Tongue (tissue), 2 donors: ENCODE data around the gene C14orf132. TPM values are rescaled to one million over a fixed set of nuclear protein-coding genes. Genes with fewer than 3 reads are reported as not detected.

Source experiments
- DNase-seq: peaks from one replicate; pipeline ENCODE4 v3.0.0-alpha.2; 2015
- total RNA-seq: library from RNA; depleted of rRNA; stranded (reverse); fragments of >200 nt; gene quantifications from one replicate; pipeline ENCODE4 v1.2.3, GENCODE V29; 2014

C14orf132 gene
- total RNA-seq, 1 donor from 2014 or later = 35.2 TPM

GRCh38 chr14:96040828-96041371 is 1.7 kb downstream of the C14orf132 start:
- peak; percentile 54 for DNase-seq

GRCh38 chr14:96042248-96042930 is 3.2 kb downstream of the C14orf132 start:
- no peak for DNase-seq

GRCh38 chr14:96046630-96047029 is 7.5 kb downstream of the C14orf132 start:
- DNase-seq = no peak

GRCh38 chr14:96047101-96047500 is 7.9 kb downstream of the C14orf132 start:
- no peak for DNase-seq

GRCh38 chr14:96049932-96050331 is 10.8 kb downstream of the C14orf132 start:
- DNase-seq = no peak

- peak; percentile 54 for DNase-seq
These were observed 11.3 kb downstream of the C14orf132 start for GRCh38 chr14:96050482-96050881.

GRCh38 chr14:96051231-96051630 is 12.1 kb downstream of the C14orf132 start:
- DNase-seq = no peak

- no peak for DNase-seq
These were observed 12.7 kb downstream of the C14orf132 start for GRCh38 chr14:96051642-96052540.

GRCh38 chr14:96052541-96053247 is 13.5 kb downstream of the C14orf132 start:
- no peak for DNase-seq

GRCh38 chr14:96053248-96053599 is 14.1 kb downstream of the C14orf132 start:
- DNase-seq = no peak

GRCh38 chr14:96053600-96054381 is 14.6 kb downstream of the C14orf132 start:
- peak; percentile 81 for DNase-seq

- DNase-seq = no peak
These were observed 15.5 kb downstream of the C14orf132 start for GRCh38 chr14:96054661-96055060.

- peak; percentile 30 for DNase-seq
These were observed 16.0 kb downstream of the C14orf132 start for GRCh38 chr14:96055065-96055752.

GRCh38 chr14:96055753-96056508 is 16.8 kb downstream of the C14orf132 start:
- DNase-seq = no peak

GRCh38 chr14:96056509-96057422 is 17.6 kb downstream of the C14orf132 start:
- DNase-seq = no peak

- DNase-seq = no peak
These were observed 18.6 kb downstream of the C14orf132 start for GRCh38 chr14:96057738-96058137.

GRCh38 chr14:96058576-96059200 is 19.5 kb downstream of the C14orf132 start:
- no peak for DNase-seq

- no peak for DNase-seq
These were observed 20.5 kb downstream of the C14orf132 start for GRCh38 chr14:96059519-96060135.
